KG1 (cell line): ENCODE measurements around the gene AGAP4.
"Not testable (repeated sequence)": the region's sequence is repeated elsewhere in the genome, so short reads cannot be mapped to it uniquely, and the experiment has no call there.

Experiments
- DNase-seq: peaks from one replicate; lab custom pipeline; 2025; lab: John Stamatoyannopoulos, UW

The AGAP4 gene

GRCh38 chr10:45847400-45847799 is at the start of gene AGAP4:
Gene AGAP4 (minus strand): TSS chr10:45847500. CDS start chr10:45847347, 153 bp downstream.
- not testable (repeated sequence) for DNase-seq

GRCh38 chr10:45890721-45891120 is 43.4 kb upstream of the AGAP4 start:
- DNase-seq, result not testable (repeated sequence)

GRCh38 chr10:45889539-45890230 is 42.4 kb upstream of the AGAP4 start:
- not testable (repeated sequence) for DNase-seq

- not testable (repeated sequence) for DNase-seq
These were observed 35.6 kb upstream of the AGAP4 start for GRCh38 chr10:45882880-45883279.

GRCh38 chr10:45865404-45865803 is 18.1 kb upstream of the AGAP4 start:
- DNase-seq, result not testable (repeated sequence)

GRCh38 chr10:45864264-45864663 is 17.0 kb upstream of the AGAP4 start:
- DNase-seq, result not testable (repeated sequence)

- not testable (repeated sequence) for DNase-seq
These were observed 16.3 kb upstream of the AGAP4 start for GRCh38 chr10:45863632-45864031.

- DNase-seq, result not testable (repeated sequence)
These were observed 10.6 kb upstream of the AGAP4 start for GRCh38 chr10:45857931-45858330.

GRCh38 chr10:45848467-45848866 is 1.2 kb upstream of the AGAP4 start:
- DNase-seq, result not testable (repeated sequence)

GRCh38 chr10:45822918-45823317 is 24.4 kb downstream of the AGAP4 start:
- DNase-seq, result not testable (repeated sequence)

- DNase-seq, result not testable (repeated sequence)
These were observed 27.0 kb downstream of the AGAP4 start for GRCh38 chr10:45820107-45820830.

GRCh38 chr10:45819552-45819951 is 27.7 kb downstream of the AGAP4 start:
- DNase-seq, result no peak

- no peak for DNase-seq
These were observed 29.4 kb downstream of the AGAP4 start for GRCh38 chr10:45817912-45818311.

- no peak for DNase-seq
These were observed 30.0 kb downstream of the AGAP4 start for GRCh38 chr10:45817130-45817859.

- not testable (repeated sequence) for DNase-seq
These were observed 33.2 kb downstream of the AGAP4 start for GRCh38 chr10:45814146-45814545.

GRCh38 chr10:45812959-45813358 is 34.3 kb downstream of the AGAP4 start:
- DNase-seq, result not testable (repeated sequence)

- no peak for DNase-seq
These were observed 36.2 kb downstream of the AGAP4 start for GRCh38 chr10:45811075-45811474.

- no peak for DNase-seq
These were observed 37.5 kb downstream of the AGAP4 start for GRCh38 chr10:45809837-45810236.

GRCh38 chr10:45804996-45805395 is 42.3 kb downstream of the AGAP4 start:
- not testable (repeated sequence) for DNase-seq

GRCh38 chr10:45803060-45804010 is 44.0 kb downstream of the AGAP4 start:
- DNase-seq, result not testable (repeated sequence)

- not testable (repeated sequence) for DNase-seq
These were observed 52.5 kb downstream of the AGAP4 start for GRCh38 chr10:45794761-45795160.
